Neural crest cell (in vitro differentiated cells): ENCODE results near the gene TSPY1. TPM values are rescaled to one million over a fixed set of nuclear protein-coding genes. Genes with fewer than 3 reads are reported as not detected.
"Not testable (repeated sequence)": the region's sequence is repeated elsewhere in the genome, so short reads cannot be mapped to it uniquely, and the experiment has no call there.

Experiments
- DNase-seq: peaks from one replicate; pipeline ENCODE4 v3.0.0; 2021; ENCODE audit warnings: low read depth, mixed read lengths, low spot score
- H3K27ac Mint-ChIP-seq: one replicate; pipeline ENCODE4 v1.8.0; 2021; ENCODE audit warnings: mild to moderate bottlenecking, mixed read lengths; ENCODE audit not compliant: unreplicated experiment
- H3K27me3 Mint-ChIP-seq: 2 replicates; pipeline ENCODE4 v1.8.0; 2021; ENCODE audit warnings: low read depth, mild to moderate bottlenecking, mixed read lengths
- H3K36me3 Mint-ChIP-seq: 2 replicates; pipeline ENCODE4 v1.8.0; 2021; ENCODE audit warnings: low read depth, mild to moderate bottlenecking, mixed read lengths
- H3K4me1 Mint-ChIP-seq: 2 replicates; pipeline ENCODE4 v1.8.0; 2021; ENCODE audit warnings: mixed read lengths
- H3K4me3 Mint-ChIP-seq: one replicate; pipeline ENCODE4 v1.8.0; 2021; ENCODE audit warnings: mild to moderate bottlenecking, mixed read lengths
- H3K9me3 Mint-ChIP-seq: 2 replicates; pipeline ENCODE4 v1.8.0; 2021; ENCODE audit warnings: mixed read lengths
- long read RNA-seq: library from polyadenylated mRNA; unstranded; transcript quantifications from one replicate; pipeline ENCODE4 v2.0.0, GENCODE V29; 2020
- total RNA-seq: library from RNA; stranded (reverse); gene quantifications from 2 replicates; pipeline ENCODE4 v1.2.1, GENCODE V29; 2021

TSPY1 gene
- total RNA-seq: not detected in 2 replicates
- long read RNA-seq: 0 reads

GRCh38 chrY:9466655-9467054 lies at the start of gene TSPY1:
Gene TSPY1 (plus strand): TSS chrY:9466955. CDS start chrY:9467001, 46 bp downstream.
- H3K27ac Mint-ChIP-seq, H3K36me3 Mint-ChIP-seq, H3K4me3 Mint-ChIP-seq, DNase-seq, H3K9me3 Mint-ChIP-seq, H3K27me3 Mint-ChIP-seq, H3K4me1 Mint-ChIP-seq: not testable (repeated sequence)

GRCh38 chrY:9486967-9487366 lies 20.2 kb downstream of the TSPY1 start, which contains the start of gene TSPY9:
Gene TSPY9 (plus strand): TSS chrY:9487267. CDS start chrY:9487313, 46 bp downstream.
- not testable (repeated sequence) for H3K36me3 Mint-ChIP-seq, H3K4me3 Mint-ChIP-seq, H3K27me3 Mint-ChIP-seq, DNase-seq, H3K9me3 Mint-ChIP-seq, H3K27ac Mint-ChIP-seq, H3K4me1 Mint-ChIP-seq

- not testable (repeated sequence) for H3K27me3 Mint-ChIP-seq, H3K4me1 Mint-ChIP-seq, H3K36me3 Mint-ChIP-seq, H3K9me3 Mint-ChIP-seq, H3K4me3 Mint-ChIP-seq, DNase-seq, H3K27ac Mint-ChIP-seq
Observed at GRCh38 chrY:9504396-9504795, 37.6 kb downstream of the TSPY1 start.

GRCh38 chrY:9516287-9516686 lies 49.5 kb downstream of the TSPY1 start:
- not testable (repeated sequence) for DNase-seq, H3K4me1 Mint-ChIP-seq, H3K27me3 Mint-ChIP-seq, H3K27ac Mint-ChIP-seq, H3K9me3 Mint-ChIP-seq, H3K36me3 Mint-ChIP-seq, H3K4me3 Mint-ChIP-seq

Other genes starting within 250 kb of the TSPY1 start
- gene TSPY4, start 129.5 kb upstream of the TSPY1 start, total RNA-seq: not detected in 2 replicates
- not detected in 2 replicates for gene TSPY8, start 109.2 kb upstream of the TSPY1 start, total RNA-seq
- gene TSPY3, start 68.5 kb upstream of the TSPY1 start, total RNA-seq: not detected in 2 replicates
- not detected in 2 replicates for gene TSPY9, start 20.3 kb downstream of the TSPY1 start, total RNA-seq
- not detected in 2 replicates for gene TSPY10, start 60.9 kb downstream of the TSPY1 start, total RNA-seq